G401 (cell line): ENCODE measurements around the gene KLK2. TPM values are rescaled to one million over a fixed set of nuclear protein-coding genes. Genes with fewer than 3 reads are reported as not detected.

Experiments
- DNase-seq: peaks from one replicate; pipeline ENCODE4 v3.0.0-alpha.2; 2015; ENCODE audit warnings: low spot score
- in situ Hi-C: cut with HindIII; loops from 2 replicates; pipeline ENCODE4 v1.10.0; 2016; ENCODE audit warnings: low sequenced_read_pairs, mixed read lengths
- total RNA-seq: library from RNA; depleted of rRNA; stranded (reverse); fragments of >200 nt; shearing (Covaris generic); gene quantifications from 2 replicates; pipeline ENCODE4 v1.2.3, GENCODE V29; 2014; rRNA removed

Gene KLK2
- total RNA-seq, result not detected in 2 replicates

GRCh38 chr19:50873056-50873455, at the start of gene KLK2:
KLK2 (plus strand) TSS chr19:50873439; CDS start chr19:50873474, 35 bp downstream.
- DNase-seq, result no peak
- in situ Hi-C loops, result no loop called here

GRCh38 chr19:50826492-50827240, 46.6 kb upstream of the KLK2 start:
- DNase-seq, result no peak
- in situ Hi-C loops, result no loop called here

GRCh38 chr19:50827476-50827875, 45.8 kb upstream of the KLK2 start:
- DNase-seq, result no peak
- in situ Hi-C loops, result no loop called here

GRCh38 chr19:50829801-50830200, 43.4 kb upstream of the KLK2 start:
- in situ Hi-C loops, result no loop called here

GRCh38 chr19:50830266-50831025, 42.8 kb upstream of the KLK2 start:
- DNase-seq, result no peak
- in situ Hi-C loops, result no loop called here

More at GRCh38 chr19:50829801-50830200, 43.4 kb upstream of the KLK2 start:
- no peak for DNase-seq

- no peak for DNase-seq
- in situ Hi-C loops, result no loop called here
These were observed 42.2 kb upstream of the KLK2 start for GRCh38 chr19:50831026-50831396.

- DNase-seq, result no peak
- in situ Hi-C loops, result no loop called here
These were observed 40.6 kb upstream of the KLK2 start for GRCh38 chr19:50832666-50833065.

GRCh38 chr19:50833117-50833801, 40.0 kb upstream of the KLK2 start, which contains the start of gene KLK15:
KLK15 (minus strand) TSS chr19:50833574; CDS start chr19:50831492, 2,082 bp downstream.
- DNase-seq, result no peak
- in situ Hi-C loops, result no loop called here

GRCh38 chr19:50833802-50834167, 39.5 kb upstream of the KLK2 start:
- DNase-seq, result no peak

GRCh38 chr19:50835103-50835784, 38.0 kb upstream of the KLK2 start:
- DNase-seq, result no peak
- in situ Hi-C loops, result no loop called here

More at GRCh38 chr19:50833802-50834167, 39.5 kb upstream of the KLK2 start:
- in situ Hi-C loops, result no loop called here

- peak; percentile 5 for DNase-seq
- in situ Hi-C loops, result no loop called here
These were observed 37.3 kb upstream of the KLK2 start for GRCh38 chr19:50835785-50836542.

GRCh38 chr19:50836543-50837195, 36.6 kb upstream of the KLK2 start:
- in situ Hi-C loops, result no loop called here
- no peak for DNase-seq

- DNase-seq, result no peak
- in situ Hi-C loops, result no loop called here
These were observed 35.9 kb upstream of the KLK2 start for GRCh38 chr19:50837300-50837699.

- in situ Hi-C loops, result no loop called here
- DNase-seq, result no peak
These were observed 35.0 kb upstream of the KLK2 start for GRCh38 chr19:50838239-50838638.

- DNase-seq, result no peak
- in situ Hi-C loops, result no loop called here
These were observed 33.3 kb upstream of the KLK2 start for GRCh38 chr19:50839712-50840655.

- DNase-seq, result no peak
- in situ Hi-C loops, result no loop called here
These were observed 31.1 kb upstream of the KLK2 start for GRCh38 chr19:50842130-50842529.

GRCh38 chr19:50843205-50843604, 30.0 kb upstream of the KLK2 start:
- in situ Hi-C loops, result no loop called here
- DNase-seq, result no peak
